ENCODE results near the gene CUL4B.

- TF ChIP-seq CTCF (IDR thresholded peaks at IDR 0.05) (no peak), POLR2A (IDR thresholded peaks at IDR 0.05) (no peak), EP300 (IDR thresholded peaks at IDR 0.05) (no peak)
Measured at GRCh38 chrX:120512222-120512621, 48.5 kb downstream of the CUL4B start.
